Kidney tubule cell (primary cell): ENCODE results near the gene CORO6.

Experiments used
- DNase-seq: peaks from one replicate; pipeline ENCODE4 v3.0.0-alpha.2; 2018; ENCODE audit warnings: low spot score

Gene CORO6

DNA sequence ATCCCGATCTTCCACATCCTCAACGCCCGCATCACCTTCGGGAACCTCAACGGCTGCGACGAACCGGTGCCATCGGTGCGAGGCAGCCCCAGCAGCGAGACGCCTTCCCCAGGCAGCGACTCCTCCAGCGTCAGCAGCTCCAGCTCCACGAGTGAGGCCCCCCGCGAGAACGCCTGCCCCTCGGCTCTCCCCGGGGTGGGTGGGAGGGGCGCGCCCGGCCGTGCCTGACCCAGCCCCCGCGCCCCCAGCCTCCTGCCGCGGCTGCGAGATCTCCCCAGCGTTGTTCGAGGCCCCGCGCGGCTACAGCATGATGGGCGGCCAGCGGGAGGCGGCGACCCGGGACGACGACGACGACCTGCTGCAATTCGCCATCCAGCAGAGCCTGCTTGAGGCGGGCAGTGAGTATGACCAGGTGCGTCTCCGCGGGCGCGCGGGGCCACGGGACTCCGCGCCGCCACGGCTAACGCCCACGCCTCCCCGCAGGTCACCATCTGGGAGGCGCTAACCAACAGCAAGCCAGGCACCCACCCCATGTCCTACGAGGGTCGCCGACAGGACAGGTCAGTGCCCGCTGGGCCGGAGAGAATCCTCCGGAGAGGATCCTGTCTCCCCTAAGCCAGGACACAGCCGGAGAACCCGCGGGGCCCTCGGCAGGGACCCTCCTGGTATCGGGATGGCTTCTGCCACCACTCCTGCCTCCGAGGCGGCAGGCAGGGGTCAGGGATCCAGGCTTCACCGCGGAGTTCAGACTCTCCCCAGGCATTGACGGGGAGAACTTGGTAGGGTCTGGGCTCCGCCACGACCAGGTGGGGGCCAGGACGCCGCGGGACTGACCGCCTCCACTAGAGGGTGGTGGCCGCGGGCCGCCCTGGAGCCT is 10.1 kb downstream of the CORO6 start:
- no peak for DNase-seq

DNA sequence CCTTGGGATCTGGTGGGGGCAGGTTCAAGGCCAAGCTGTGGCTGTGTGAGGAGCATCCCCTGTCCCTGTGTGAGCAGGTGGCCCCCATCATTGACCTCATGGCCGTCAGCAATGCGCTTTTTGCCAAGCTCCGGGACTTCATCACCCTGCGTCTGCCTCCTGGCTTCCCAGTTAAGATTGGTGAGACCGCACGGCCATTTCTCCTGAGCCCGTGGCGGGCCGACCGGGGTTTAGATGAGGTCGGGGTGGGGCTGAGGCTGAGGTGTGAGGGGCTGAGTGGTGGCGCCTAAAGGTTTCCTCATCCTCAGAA is 10.7 kb downstream of the CORO6 start:
- no peak for DNase-seq

DNA sequence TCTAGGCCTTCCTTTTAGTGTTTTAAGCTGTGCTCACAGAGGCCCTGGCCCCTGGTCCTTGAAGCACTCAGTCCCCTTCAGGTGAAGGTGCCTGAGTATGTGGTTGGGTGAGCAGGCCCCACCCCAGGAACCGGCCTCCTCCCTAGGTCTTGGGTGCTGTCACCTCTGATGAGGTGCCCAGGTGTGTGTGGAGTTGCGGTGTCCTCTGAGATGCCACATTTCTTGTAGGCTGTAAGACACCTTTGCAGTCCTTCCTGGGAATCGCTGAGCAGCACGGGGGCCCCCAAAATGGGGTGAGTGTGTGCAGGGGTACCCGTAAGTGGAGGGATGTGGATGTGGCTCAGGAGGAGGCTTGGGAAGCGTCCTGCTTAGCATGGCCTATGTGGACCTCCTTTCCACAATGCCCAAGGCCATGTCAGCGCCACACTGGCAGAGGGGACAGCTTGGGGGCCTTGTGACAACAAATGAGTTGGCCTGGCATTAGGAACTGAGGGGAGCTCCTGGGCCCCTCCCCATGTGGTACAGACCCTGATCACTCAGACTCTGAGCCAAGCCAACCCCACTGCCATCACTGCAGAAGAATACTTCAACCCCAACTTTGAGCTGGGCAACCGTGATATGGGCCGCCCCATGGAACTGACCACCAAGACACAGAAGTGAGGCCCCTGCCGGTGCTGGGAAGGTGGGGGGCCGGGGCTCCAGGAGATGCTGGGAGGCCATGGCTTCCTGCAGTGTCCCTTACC is 11.2 kb downstream of the CORO6 start:
- DNase-seq = no peak

DNA sequence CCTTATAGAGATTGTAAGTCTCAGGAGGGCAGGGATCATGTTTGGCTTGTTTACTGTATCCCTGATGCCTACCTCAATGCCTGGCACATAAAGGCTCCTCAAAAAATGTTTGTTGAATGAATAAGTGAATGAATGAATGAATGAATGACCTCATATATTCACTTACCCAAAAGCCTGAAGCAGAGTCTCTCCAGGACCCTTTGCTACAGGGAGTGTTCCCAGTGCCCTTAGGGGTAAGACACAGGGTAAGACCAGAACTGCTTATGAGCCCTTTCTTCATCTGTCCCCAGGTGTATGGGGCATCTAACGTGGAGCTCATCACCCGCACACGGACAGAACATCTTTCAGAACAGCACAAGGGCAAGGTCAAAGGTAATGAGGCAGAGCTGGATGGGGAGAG is 12.3 kb downstream of the CORO6 start:
- DNase-seq = no peak

DNA sequence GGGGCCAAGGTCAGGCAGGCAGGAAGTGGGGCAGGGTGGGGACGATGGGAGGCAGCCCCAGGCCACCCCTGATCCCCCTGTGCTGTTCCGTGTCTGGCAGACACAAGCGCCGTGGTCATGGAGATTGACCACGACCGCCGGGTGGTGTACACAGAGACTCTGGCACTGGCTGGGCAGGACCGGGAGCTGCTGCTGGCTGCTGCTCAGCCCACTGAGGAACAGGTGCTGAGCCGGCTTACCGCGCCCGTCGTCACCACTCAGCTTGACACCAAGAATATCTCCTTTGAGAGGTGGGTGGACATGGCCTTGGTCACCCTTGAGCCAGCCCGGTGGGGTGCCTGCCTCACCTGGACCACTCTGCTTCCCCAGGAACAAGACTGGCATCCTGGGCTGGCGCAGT is 13.7 kb downstream of the CORO6 start:
- no peak for DNase-seq

DNA sequence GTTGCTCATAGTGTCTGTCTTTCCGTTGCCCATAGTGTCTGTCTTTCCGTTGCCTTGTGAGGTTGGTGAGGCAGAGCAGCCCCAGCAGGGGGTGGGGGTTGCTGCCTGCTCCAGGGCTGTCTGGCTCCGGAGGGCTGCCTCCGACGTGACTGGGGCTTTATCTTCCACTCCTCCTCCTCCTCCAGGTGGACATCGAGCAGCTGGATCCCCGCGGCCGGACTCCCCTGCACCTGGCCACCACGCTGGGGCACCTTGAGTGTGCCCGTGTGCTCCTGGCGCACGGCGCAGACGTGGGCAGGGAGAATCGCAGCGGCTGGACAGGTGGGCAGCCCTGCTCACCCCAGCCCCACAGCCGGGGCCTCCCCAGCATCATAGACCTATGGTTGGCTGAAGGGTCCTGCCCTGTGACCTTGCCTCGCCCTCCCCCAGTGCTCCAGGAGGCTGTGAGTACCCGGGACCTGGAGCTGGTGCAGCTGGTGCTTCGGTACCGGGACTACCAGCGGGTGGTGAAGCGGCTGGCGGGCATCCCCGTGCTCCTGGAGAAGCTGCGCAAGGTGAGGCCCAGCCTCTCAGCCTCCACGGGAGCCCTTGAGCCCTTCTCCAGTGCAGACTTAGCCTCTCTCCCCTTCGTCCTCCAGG is 15.0 kb downstream of the CORO6 start:
- DNase-seq = no peak

DNA sequence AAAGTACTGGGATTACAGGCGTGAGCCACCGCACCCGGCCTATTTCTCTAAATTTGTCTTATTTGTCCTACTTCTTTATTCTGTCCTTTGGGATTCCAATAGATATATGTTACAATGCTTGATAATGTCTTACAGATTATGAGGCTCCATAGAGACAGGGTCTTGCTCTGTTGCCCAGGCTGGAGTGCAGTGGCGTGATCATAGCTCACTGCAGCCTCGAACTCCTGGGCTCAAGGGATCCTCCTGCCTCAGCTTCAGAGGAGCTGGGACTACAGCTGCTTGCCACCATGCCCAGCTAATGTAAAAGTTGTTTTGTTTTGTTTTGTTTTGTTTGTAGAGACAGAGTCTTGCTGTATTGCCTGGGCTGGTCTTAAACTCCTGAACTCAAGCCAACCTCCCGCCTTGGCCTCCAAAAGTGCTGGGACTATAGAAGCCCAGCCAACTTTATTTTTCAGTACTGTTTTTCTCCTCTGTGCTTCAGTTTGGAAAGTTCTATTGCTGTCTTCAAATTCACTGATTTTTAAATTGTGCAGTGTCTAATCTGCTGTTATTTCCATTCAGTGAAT is 19.5 kb downstream of the CORO6 start:
- no peak for DNase-seq

DNA sequence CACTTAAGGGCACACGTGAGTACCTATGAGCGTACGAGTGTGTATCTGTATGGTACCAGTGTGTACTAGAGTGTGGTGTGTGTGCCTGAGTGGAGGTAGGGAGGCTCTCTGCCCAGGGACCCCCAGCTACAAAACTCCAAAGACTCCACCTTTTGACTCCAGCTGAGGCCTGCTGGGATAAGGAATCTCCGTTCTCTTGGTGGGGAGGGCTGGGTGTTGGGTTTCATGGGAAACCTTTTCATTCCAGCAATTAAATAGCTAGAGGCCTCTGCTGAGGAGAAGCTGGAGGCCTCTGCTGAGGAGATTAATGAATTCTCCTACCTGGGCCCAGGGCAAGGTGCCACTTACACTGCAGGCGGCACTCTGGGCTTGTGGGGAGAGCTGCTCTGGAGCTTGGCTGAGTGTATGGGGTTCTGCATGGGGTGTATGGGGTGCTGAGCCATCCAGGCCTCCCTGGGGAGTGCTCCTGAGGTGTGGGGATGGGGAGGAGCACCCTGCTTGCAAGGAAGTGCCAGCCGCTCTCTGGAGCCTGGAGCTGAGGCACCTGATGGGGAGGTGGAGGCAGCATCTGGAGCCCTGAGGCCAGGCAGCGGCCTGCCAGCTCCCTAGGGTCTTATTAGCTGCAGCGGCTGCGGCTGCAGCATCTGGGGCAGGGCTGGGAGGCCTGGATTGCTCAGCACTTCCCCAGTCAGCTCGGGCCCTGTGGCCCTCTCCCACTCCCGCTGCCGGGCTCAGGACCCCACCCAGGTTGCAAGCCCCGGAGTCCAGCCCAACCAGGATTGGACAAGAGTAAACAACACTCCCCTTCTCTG is 25.1 kb downstream of the CORO6 start:
- DNase-seq = no peak

DNA sequence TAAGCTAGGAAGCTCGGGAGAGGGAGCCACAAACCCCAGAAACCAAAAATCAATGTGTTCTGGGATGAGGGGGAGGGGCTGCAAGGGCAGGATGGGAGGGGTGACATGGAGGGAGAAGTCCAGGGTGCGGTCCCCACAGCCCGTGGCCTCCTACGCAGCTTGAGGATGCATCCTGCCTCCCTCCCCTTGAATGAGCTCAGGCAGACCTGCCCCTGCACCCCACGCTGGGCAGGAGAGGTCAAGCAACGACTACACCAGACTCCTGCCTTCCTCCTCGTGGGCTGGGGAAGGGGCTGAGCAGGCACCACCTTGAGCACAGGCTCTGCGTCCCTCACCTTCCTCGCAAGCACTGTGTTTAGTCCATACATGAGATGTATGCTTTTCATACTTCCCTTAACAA is 25.9 kb downstream of the CORO6 start:
- DNase-seq = no peak

DNA sequence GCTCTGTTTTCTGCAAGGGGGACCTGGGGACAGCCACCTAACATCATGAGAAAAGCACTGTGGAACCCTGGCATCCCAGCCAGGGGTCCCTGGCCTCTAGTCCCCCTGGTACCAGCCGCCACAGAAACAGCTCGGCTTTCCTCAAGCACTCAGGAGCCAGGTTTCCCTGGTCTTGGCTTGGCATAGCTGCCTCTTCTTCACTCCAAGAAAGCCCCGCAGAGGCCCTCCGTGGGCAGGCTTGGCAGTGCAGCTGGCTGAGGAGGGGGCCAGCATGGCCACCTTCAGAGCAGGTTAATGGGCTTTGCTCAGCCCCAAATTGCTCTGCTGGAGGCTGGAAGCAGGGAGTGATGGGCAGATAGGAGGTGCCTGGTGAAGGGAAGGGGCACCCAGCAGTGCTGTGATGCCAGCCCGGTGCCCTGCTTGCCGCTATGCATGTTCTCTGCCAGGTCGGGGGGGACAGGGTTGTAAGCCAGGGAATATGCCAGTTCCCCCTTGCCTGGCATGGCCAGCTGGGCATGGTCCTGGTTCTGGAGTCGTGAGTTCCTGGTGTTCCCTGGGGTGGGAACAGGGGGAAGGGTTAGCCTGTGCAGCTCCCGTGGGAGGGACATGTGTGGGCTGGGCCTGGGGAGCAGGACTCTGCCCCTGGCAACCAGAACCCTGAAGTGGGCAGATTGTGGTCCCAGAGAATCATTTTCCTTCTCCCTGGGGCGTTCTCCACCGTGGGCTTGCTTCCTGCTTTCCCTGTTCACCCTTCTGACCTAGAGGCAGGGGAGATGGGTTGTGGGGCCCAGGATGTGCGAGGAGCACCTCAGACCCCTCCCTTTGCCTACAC is 26.6 kb downstream of the CORO6 start:
- no peak for DNase-seq

DNA sequence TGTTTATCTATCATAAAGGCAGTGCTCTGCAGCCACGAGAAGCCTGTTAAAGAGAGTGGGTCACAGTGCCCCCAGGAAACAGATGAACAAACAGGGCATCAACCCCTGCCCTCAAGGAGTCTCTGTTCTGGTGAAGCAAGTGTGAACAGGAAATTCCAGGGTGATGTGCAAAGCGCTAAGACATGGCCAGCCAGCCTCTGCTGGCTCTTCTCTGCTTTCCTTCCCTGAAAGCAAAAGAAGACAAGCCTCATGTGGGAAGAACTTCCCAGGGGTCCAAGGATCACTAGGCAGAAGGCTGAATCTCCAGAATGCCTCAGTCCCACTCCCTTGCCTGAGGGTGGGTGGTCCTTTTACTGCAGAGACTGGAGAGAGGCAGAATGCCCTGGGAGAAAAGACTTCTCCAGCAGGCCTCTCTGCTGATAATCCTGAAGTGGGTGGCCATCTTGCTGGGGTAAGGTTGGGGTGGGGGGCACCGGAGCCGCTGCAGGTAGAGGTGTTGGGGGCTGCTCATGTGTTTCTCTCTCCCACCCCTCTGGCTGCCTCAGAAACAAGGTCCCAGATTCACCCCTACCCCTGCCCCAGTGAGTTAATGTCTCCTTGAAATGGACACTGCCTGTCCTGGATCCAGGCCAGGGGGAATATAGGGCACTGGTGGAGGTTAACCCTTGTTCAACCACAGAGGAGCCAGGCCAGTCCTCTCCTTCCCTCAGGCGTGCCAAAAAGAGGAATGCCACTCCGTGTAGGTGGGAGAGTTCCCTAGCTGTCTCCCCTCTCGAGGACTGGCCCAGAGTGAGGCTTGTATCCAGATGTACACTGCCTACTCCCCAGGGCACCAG is 27.4 kb downstream of the CORO6 start:
- DNase-seq = peak; percentile 49

DNA sequence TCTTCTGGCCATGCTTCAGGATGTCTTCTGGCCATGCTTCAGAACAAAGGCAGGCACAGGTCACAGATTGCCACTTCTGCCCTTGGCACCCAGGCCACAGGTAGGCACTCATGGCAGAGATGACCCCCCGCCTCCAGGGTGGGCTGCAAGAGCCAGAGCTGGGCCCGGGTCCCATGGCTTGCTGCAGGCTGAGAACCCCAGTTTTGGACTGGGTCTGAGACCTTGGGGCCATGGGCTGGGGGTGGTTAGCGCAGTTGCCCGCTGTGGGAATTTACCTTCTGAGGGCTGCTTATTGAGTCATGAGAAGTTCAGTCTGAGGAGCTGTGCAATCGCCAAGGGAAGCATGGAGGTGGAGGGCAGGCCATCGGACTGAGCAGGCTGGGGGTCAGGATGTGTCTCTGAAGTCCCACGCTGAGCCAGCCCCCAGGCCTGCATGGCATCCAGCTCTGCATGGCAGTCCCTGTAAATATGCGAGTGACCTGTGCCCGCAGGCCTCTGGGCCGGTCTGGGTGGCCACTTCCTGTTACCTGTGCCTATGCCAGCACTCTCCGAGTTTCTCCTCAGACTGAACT is 28.1 kb downstream of the CORO6 start:
- no peak for DNase-seq

DNA sequence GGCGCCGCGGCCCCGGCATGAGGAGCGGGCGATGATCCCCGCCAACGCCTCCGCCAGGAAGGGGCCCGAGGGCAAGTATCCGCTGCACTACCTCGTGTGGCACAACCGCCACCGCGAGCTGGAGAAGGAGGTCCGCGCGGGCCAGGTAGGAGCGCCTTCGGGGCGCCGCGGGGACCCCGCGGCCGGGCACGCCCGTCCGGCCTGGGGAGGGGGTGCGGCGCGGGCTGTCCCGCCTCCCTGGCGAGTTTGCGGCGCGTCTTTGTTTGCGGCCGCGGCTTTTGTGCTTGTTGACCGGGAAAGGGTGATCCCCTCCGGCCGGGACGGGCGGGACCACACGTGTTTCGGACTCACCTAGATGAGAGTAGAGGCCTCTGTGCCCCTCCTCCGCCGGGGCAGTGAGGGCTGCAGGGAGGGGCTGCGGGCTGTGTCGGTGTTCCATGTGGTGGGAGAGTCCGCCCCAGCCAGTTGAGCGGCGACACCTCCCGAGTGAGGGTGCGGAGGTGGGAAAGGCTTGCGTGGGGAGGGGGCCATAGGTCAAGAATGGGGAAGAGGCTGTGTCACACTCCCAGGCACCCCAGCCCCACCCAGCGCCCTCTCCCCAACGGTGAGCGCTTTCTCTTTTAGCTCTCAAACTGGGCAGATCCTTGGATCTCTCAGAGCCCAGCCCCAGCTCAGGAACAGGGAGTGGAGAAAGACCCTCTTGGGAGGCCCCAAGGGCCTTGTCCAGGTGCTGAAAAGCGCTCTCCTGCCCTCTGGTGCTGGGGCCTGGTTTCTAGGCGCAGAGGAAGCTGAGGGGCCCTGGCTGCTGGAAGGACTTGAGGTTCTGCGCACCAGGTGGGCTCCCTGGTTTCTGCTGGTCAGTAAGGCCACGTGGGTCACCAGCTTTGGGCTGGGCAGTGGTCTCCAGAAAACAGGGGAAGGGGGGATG is 28.9 kb downstream of the CORO6 start:
- peak; percentile 33 for DNase-seq

DNA sequence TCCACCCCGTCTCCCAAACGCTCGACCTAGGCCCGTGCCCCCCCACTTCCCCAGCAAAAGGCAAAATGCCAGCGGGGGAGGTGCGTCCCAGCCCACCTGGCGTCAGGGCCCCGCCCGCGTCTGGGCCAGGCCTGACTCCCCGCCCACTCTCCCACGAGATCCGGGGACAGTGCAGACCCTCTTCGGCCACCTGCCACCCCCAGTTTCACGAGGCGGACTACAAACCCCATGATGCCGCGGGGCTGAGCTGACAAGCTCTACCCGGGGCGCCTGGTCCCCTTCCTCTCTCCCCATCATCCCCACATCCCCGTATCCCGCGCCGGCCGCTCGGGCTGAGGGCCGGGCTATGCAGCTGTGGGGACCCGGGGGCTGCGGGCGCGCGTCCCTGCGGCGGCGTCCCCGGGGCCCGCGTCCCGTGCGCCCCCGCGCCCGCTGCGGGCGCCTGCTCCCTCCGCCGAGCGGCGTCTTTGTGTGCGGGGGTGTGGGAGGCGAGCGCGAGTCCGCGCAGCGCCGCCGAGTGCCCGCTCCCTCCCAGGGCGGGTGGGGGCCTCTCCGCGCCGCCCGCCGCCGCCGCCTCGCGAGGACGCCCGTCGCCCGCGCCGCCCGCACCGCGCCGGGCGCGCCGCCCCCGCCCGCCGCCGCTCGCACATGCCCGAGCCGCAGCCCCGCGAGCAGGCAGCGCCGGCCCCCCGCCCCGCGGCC is 29.7 kb downstream of the CORO6 start, which contains the start of gene ANKRD13B:
Gene ANKRD13B, plus strand, starts transcription at position 283 of the 702 bp plus-strand sequence. CDS start 490 bp downstream, outside the sequence.
- peak; percentile 27 for DNase-seq

DNA sequence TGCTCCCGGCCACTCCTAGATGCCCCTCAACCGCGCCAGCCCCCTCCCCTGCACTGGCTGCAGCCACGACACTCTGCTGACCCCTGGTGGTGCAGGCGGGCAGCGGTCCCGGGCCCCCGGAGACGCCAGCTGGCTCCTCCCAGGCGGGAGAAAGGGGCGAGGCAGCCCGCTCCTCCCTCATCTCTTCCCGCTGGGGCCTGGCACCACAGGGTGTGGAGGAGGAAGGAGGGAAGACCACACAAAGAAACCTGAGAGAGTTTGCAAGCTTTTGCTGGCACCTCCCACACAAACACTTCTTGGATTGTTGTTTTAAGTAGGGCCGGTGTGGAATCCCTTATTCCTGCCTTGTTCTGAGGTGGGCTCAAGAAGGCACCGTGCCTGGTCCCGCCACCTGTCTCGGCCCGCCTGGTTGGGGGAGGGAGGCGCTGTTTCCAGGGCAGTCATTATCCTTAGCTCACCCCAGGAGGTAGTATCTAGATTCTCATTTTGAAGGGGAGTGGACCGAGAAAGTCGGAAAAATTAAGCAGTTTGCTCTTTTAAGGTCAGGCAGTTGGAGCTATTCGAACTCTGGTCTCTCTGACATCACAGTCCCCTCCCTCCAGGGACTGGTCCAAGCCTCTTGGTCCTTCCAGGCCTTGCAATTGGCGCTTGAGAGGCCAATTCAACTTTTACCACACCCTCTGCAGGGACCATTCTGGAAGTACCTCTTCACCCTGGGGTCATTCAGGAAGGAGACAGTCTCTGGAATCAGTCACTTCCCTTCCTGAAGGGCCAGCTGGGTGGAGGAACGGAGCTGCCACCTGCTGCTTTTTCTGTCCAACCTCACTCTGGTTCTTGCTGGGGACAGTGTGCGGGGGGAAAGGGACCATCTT is 30.7 kb downstream of the CORO6 start:
- peak; percentile 87 for DNase-seq

DNA sequence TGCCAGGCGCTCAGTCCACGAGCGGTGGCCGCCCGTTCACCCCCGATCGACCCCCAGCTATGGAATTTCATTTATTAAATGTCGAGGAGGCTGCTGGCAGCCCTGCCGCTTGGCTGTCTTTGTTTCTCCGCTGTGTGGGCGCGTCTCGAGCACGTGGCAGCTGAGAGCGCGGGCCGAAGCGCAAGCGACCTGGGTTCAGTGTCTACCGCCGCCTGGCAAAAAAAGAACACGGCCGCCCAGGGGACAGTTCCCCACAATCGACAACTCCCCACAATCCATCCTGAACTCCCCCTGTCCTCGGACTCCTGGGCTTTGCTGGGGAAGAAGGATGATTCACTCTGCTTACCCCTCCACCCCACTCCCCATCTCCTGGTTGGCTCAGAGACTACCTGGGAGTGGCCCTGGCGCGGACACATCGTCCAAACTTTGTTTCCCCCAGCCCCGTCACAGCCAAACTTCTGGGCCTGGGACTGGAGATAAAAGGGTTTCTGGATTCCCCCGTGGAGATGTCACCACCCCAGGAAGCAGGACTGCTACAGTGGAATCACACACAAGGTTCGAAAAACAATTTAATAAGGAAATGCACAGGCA is 31.5 kb downstream of the CORO6 start:
- peak; percentile 76 for DNase-seq
